Measurements from ENCODE around the gene PC. TPM values are rescaled to one million over a fixed set of nuclear protein-coding genes. Genes with fewer than 3 reads are reported as not detected.

PC gene
- total and polyA plus RNA-seq, 7 donors, result 2.0 to 40.2 (median 11.8) TPM

DNA sequence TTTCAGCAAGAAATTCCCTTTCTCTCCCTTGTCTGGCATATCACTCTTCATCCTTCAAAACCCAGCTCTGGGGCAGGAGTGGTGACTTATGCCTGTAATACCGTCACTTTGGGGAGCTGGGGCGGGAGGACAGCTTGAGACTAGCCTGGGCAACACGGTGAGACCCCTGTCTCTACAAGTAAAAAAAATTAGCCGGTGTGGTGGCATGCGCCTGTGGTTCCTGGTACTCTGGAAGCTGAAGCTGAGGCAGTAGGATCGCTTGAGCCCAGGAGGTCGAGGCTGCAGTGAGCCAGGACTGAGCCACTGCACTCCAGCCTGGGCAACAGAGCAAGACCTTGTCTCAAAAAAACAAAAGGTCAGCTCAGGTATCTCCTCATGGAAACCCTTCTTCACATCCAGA, 116.3 kb downstream of the PC start:
- Histone ChIP-seq H3K36me3 (peaks cover 0 to 20% (median 6%) of the 10 kb centered on the region in 4 donors), H3K9me3 (no peaks in the 10 kb centered on the region), H3K4me3 (peak overlapping the region in 3 of 4 donors; percentile 72 to 90 (median 87)), H3K27ac (peak overlapping the region in 2 of 4 donors; percentile 92 to 95), H3K27me3 (no peaks in the 10 kb centered on the region), H3K4me1 (peaks cover 0 to 36% (median 27%) of the 10 kb centered on the region in 4 donors)
- TF ChIP-seq EP300 (IDR thresholded peaks at IDR 0.05) (no peak), POLR2A (IDR thresholded peaks at IDR 0.05) (no peak), POLR2AphosphoS5 (IDR thresholded peaks at IDR 0.05) (no peak)
- TF ChIP-seq, protein P1, sequence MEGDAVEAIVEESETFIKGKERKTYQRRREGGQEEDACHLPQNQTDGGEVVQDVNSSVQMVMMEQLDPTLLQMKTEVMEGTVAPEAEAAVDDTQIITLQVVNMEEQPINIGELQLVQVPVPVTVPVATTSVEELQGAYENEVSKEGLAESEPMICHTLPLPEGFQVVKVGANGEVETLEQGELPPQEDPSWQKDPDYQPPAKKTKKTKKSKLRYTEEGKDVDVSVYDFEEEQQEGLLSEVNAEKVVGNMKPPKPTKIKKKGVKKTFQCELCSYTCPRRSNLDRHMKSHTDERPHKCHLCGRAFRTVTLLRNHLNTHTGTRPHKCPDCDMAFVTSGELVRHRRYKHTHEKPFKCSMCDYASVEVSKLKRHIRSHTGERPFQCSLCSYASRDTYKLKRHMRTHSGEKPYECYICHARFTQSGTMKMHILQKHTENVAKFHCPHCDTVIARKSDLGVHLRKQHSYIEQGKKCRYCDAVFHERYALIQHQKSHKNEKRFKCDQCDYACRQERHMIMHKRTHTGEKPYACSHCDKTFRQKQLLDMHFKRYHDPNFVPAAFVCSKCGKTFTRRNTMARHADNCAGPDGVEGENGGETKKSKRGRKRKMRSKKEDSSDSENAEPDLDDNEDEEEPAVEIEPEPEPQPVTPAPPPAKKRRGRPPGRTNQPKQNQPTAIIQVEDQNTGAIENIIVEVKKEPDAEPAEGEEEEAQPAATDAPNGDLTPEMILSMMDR (IDR thresholded peaks at IDR 0.05), result no peak
- peak; percentile 58 for DNase-seq
- 83 to 87% methylated on average over 7 of the region's 7 CpGs for WGBS, 2 donors
- intact Hi-C loops (cut with DNase I), result loop anchor here (5.0 kb wide), 1 partner anchor 40 kb away; no protein-coding TSS in a partner anchor

DNA sequence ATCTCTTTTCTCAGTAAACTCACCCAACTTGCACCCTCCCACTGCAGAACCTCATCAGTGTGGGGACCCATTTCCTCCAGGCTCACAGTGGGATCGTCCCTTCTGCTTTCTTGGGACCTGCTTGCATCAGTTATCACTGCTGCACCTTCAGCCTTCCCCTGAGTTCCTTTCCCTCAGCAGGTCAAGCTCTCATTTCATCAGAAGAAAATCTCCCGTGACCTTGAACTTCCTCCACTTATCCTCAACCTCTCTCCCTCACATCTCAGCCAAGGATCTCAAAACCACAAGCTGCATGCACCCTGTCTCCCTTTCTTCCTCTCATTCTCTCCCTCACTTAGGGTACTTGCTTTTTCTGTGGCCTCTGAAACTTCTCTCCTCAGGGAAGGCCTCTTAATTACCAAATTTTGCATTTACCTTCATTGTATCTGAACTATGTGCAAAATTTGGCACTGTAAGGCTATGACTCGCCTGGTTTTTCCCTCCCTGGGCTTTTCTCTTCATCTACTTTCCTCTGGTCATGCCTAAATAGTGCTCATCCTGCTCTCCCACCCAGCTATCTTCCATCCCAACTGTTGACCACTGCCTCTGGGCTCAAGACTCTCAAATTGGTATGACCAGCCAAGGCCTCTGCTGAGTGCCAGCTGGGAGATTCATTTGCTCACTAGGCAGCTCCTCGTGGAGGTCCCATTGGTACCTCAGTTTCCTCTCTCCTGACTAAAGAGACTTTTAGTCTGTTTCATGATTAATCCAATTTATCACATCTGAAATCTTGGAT, 117.7 kb downstream of the PC start:
- 82 to 93% methylated on average over 4 of the region's 4 CpGs for WGBS, 2 donors
- intact Hi-C loops (cut with DNase I), result loop anchor here (5.0 kb wide), 1 partner anchor 42 kb away; no protein-coding TSS in a partner anchor

DNA sequence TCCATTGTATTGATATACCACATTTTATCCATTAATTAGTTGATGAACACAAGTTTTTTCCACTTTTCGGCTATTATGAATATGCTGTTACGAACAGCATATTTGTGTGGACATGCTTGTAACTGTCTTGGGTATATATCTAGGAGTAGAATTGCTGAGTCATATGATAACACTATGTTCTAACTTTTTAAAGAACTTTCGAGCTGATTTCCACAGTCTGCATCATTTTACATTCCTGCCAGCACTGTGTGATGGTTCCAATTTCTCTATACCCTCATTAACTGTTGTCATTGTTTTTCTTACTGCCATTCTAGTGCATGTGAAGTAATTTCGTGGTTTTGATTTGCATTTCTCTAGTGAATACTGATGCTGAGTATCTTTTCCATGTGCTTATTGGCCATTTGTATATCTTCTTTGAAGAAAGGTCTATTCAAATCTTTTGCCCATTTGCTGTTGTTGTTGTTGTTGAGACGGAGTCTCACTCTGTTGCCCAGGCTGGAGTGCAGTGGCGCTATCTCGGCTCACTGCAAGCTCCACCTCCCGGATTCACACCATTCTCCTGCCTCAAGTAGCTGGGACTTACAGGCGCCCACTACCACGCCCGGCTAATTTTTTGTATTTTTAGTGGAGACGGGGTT, 122.3 kb downstream of the PC start:
- H3K9me3 ChIP-seq, result no peaks in the 10 kb centered on the region
- H3K27me3 ChIP-seq, result no peaks in the 10 kb centered on the region
- H3K4me1 ChIP-seq, result peaks cover 0 to 2% (median 0%) of the 10 kb centered on the region in 4 donors
- TF ChIP-seq, protein P1 (IDR thresholded peaks at IDR 0.05), result no peak
- no peak for TF ChIP-seq POLR2A (IDR thresholded peaks at IDR 0.05)
- TF ChIP-seq POLR2AphosphoS5 (IDR thresholded peaks at IDR 0.05), result no peak
- TF ChIP-seq EP300 (IDR thresholded peaks at IDR 0.05), result no peak
- no peak overlapping the region for H3K27ac ChIP-seq
- H3K36me3 ChIP-seq, result no peaks in the 10 kb centered on the region
- no peak for DNase-seq
- WGBS, 2 donors, result 90% methylated on average over 12 of the region's 12 CpGs
- H3K4me3 ChIP-seq, result no peak overlapping the region
- intact Hi-C loops (cut with DNase I), result loop anchor here (2.0 kb wide), 1 partner anchor 257 kb away; no protein-coding TSS in a partner anchor

More for the DNA sequence above, 117.7 kb downstream of the PC start:
- Histone ChIP-seq H3K4me3 (no peak overlapping the region), H3K27me3 (no peaks in the 10 kb centered on the region), H3K27ac (no peak overlapping the region), H3K9me3 (no peaks in the 10 kb centered on the region), H3K36me3 (peaks cover 0 to 9% (median 2%) of the 10 kb centered on the region in 4 donors), H3K4me1 (peaks cover 0 to 36% (median 27%) of the 10 kb centered on the region in 4 donors)
- TF ChIP-seq POLR2A (IDR thresholded peaks at IDR 0.05) (no peak), POLR2AphosphoS5 (IDR thresholded peaks at IDR 0.05) (no peak)
- TF ChIP-seq, protein P1 (IDR thresholded peaks at IDR 0.05), result no peak
- peak; percentile 39 for DNase-seq

DNA sequence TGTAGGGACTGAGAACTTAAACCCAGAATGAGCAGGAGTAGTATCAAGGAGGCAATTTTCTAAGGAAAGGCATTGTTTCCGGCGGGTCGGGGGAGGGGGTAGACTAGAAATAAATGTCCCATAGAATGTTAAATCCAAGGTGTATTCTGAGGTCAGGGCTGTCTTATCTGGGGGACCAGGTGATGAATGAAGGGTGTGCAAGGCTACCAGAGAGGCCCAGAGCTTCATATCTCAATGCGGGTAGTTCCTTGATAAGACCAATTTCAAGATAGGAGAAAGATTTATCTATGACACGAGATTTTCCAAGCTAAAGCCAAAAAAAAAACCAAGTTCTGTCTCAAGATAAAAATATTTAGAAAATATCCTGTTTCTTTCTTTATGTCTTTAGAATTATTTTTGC, 123.2 kb downstream of the PC start:
- H3K9me3 ChIP-seq, result no peaks in the 10 kb centered on the region
- no peak overlapping the region for H3K27ac ChIP-seq
- no peaks in the 10 kb centered on the region for H3K36me3 ChIP-seq
- H3K4me3 ChIP-seq, result no peak overlapping the region
- WGBS, 2 donors, result 86 to 87% methylated on average over 5 of the region's 5 CpGs
- intact Hi-C loops (cut with DNase I), result loop anchor here (1.0 to 5.0 kb wide), 3 partner anchors 141 to 428 kb away; no protein-coding TSS in a partner anchor
- DNase-seq, result no peak
- no peaks in the 10 kb centered on the region for H3K27me3 ChIP-seq
- H3K4me1 ChIP-seq, result no peaks in the 10 kb centered on the region
- TF ChIP-seq POLR2AphosphoS5 (IDR thresholded peaks at IDR 0.05) (no peak), EP300 (IDR thresholded peaks at IDR 0.05) (no peak), POLR2A (IDR thresholded peaks at IDR 0.05) (no peak)
- TF ChIP-seq, protein P1 (IDR thresholded peaks at IDR 0.05), result no peak

All from sigmoid colon (tissue), 7 donors.